ENCODE measurements around the gene SMAD6.

Gene SMAD6

GRCh38 chr15:66760968-66761725 is 59.1 kb downstream of the SMAD6 start:
- Histone ChIP-seq H3K79me2 (ENCODE audit: insufficient read depth, low read depth) (no peaks in the 10 kb centered on the region), H3K4me2 (no peak overlapping the region), H3K27me3 (ENCODE audit: insufficient read depth, low read depth) (peaks cover 3% of the 10 kb centered on the region; the same call in 1 of the 2 replicates), H3K27ac (no peak overlapping the region), H4K20me1 (ENCODE audit: insufficient read depth) (no peaks in the 10 kb centered on the region), H3K36me3 (ENCODE audit: insufficient read depth) (no peaks in the 10 kb centered on the region), H3K4me3 (IDR thresholded peaks at IDR 0.05; ENCODE audit: insufficient read depth, low read depth, low read length) (no peak overlapping the region), H3K4me1 (ENCODE audit: low read depth, poor library complexity, severe bottlenecking) (peaks cover 14% of the 10 kb centered on the region), H3K9ac (no peak overlapping the region), H2AFZ (ENCODE audit: low read depth) (no peak overlapping the region)
- TF ChIP-seq CTCF (conservative IDR thresholded peaks at IDR 0.05; ENCODE audit: low read depth, low read length) = no peak

- Histone ChIP-seq H3K79me2 (ENCODE audit: insufficient read depth, low read depth) (no peaks in the 10 kb centered on the region), H3K9ac (no peak overlapping the region), H3K4me1 (ENCODE audit: low read depth, poor library complexity, severe bottlenecking) (peaks cover 16% of the 10 kb centered on the region), H3K4me3 (IDR thresholded peaks at IDR 0.05; ENCODE audit: insufficient read depth, low read depth, low read length) (no peak overlapping the region), H3K27me3 (ENCODE audit: insufficient read depth, low read depth) (peaks cover 9% of the 10 kb centered on the region; the same call in 1 of the 2 replicates), H4K20me1 (ENCODE audit: insufficient read depth) (no peaks in the 10 kb centered on the region), H3K36me3 (ENCODE audit: insufficient read depth) (no peaks in the 10 kb centered on the region), H3K4me2 (no peak overlapping the region), H3K27ac (no peak overlapping the region), H2AFZ (ENCODE audit: low read depth) (no peak overlapping the region)
- no peak for TF ChIP-seq CTCF (conservative IDR thresholded peaks at IDR 0.05; ENCODE audit: low read depth, low read length)
Measured at GRCh38 chr15:66761726-66762595, 59.9 kb downstream of the SMAD6 start.

GRCh38 chr15:66763186-66764071 is 61.4 kb downstream of the SMAD6 start:
- peaks cover 11% of the 10 kb centered on the region; the same call in 1 of the 2 replicates for H3K27me3 ChIP-seq (ENCODE audit: insufficient read depth, low read depth)
- H3K4me2 ChIP-seq = no peak overlapping the region
- no peak overlapping the region for H3K4me3 ChIP-seq (IDR thresholded peaks at IDR 0.05; ENCODE audit: insufficient read depth, low read depth, low read length)
- peaks cover 16% of the 10 kb centered on the region for H3K4me1 ChIP-seq (ENCODE audit: low read depth, poor library complexity, severe bottlenecking)
- no peak overlapping the region for H2AFZ ChIP-seq (ENCODE audit: low read depth)
- H4K20me1 ChIP-seq (ENCODE audit: insufficient read depth) = no peaks in the 10 kb centered on the region
- H3K36me3 ChIP-seq (ENCODE audit: insufficient read depth) = no peaks in the 10 kb centered on the region
- no peak overlapping the region for H3K27ac ChIP-seq
- no peak overlapping the region for H3K9ac ChIP-seq
- no peaks in the 10 kb centered on the region for H3K79me2 ChIP-seq (ENCODE audit: insufficient read depth, low read depth)
- no peak for TF ChIP-seq CTCF (conservative IDR thresholded peaks at IDR 0.05; ENCODE audit: low read depth, low read length)

All from KMS-11 (cell line).